Activated CD4-positive, alpha-beta T cell treated with anti-CD3 and anti-CD28 coated beads for 48 hours (primary cell): ENCODE results near the gene COL17A1.

Experiments used
- DNase-seq: peaks from one replicate; pipeline ENCODE4 v3.0.0-alpha.2; 2020

COL17A1 gene

GRCh38 chr10:104085801-104086400 lies at the start of gene COL17A1:
Gene COL17A1, minus strand, starts transcription at chr10:104085880. Its CDS starts 5,207 bp downstream, at chr10:104080673.
- DNase-seq = no peak

GRCh38 chr10:104130041-104130440 lies 44.4 kb upstream of the COL17A1 start:
- no peak for DNase-seq

- no peak for DNase-seq
Observed at GRCh38 chr10:104128214-104128613, 42.5 kb upstream of the COL17A1 start.

- DNase-seq = peak; percentile 18
Observed at GRCh38 chr10:104127411-104127810, 41.7 kb upstream of the COL17A1 start.

GRCh38 chr10:104123397-104123796 lies 37.7 kb upstream of the COL17A1 start:
- no peak for DNase-seq

GRCh38 chr10:104122225-104123107 lies 36.8 kb upstream of the COL17A1 start:
- DNase-seq = no peak

GRCh38 chr10:104121485-104122224 lies 36.0 kb upstream of the COL17A1 start, which contains the start of gene SFR1:
Gene SFR1, plus strand, starts transcription at chr10:104122171. Its CDS starts 13 bp downstream, at chr10:104122184.
- peak; percentile 99 for DNase-seq

- DNase-seq = peak; percentile 86
Observed at GRCh38 chr10:104120903-104121484, 35.3 kb upstream of the COL17A1 start.

GRCh38 chr10:104120512-104120902 lies 34.8 kb upstream of the COL17A1 start:
- DNase-seq = no peak

GRCh38 chr10:104119996-104120395 lies 34.3 kb upstream of the COL17A1 start:
- no peak for DNase-seq

GRCh38 chr10:104117839-104118323 lies 32.2 kb upstream of the COL17A1 start:
- no peak for DNase-seq

- no peak for DNase-seq
Observed at GRCh38 chr10:104113376-104113956, 27.8 kb upstream of the COL17A1 start.

- DNase-seq = no peak
Observed at GRCh38 chr10:104109908-104110662, 24.4 kb upstream of the COL17A1 start.

GRCh38 chr10:104104926-104105325 lies 19.2 kb upstream of the COL17A1 start:
- peak; percentile 5 for DNase-seq

GRCh38 chr10:104104418-104104817 lies 18.7 kb upstream of the COL17A1 start:
- DNase-seq = no peak

- DNase-seq = no peak
Observed at GRCh38 chr10:104103956-104104355, 18.3 kb upstream of the COL17A1 start.

GRCh38 chr10:104101902-104102301 lies 16.2 kb upstream of the COL17A1 start:
- DNase-seq = no peak

- DNase-seq = no peak
Observed at GRCh38 chr10:104100795-104101194, 15.1 kb upstream of the COL17A1 start.

GRCh38 chr10:104099941-104100340 lies 14.3 kb upstream of the COL17A1 start:
- DNase-seq = no peak

GRCh38 chr10:104099269-104099668 lies 13.6 kb upstream of the COL17A1 start:
- no peak for DNase-seq

- DNase-seq = no peak
Observed at GRCh38 chr10:104098358-104098925, 12.8 kb upstream of the COL17A1 start.
